KOPT-K1 (cell line): ENCODE measurements around the gene ARFGEF2.
"Not testable (repeated sequence)": the region's sequence is repeated elsewhere in the genome, so short reads cannot be mapped to it uniquely, and the experiment has no call there.

Experiments used
- H3K27ac ChIP-seq: fragments of 200-600 bp; sonication (generic); 2 replicates; pipeline ENCODE4 v1.5.1; 2016; ENCODE audit warnings: antibody characterized with exemption, mild to moderate bottlenecking, low read depth, low read length; ENCODE audit not compliant: poor library complexity, severe bottlenecking
- H3K36me3 ChIP-seq: fragments of 200-600 bp; sonication (generic); 2 replicates; pipeline ENCODE4 v1.5.1; 2017; ENCODE audit warnings: antibody characterized with exemption, mild to moderate bottlenecking, low read length, moderate library complexity; ENCODE audit not compliant: insufficient read depth
- H3K9me3 ChIP-seq: fragments of 200-600 bp; sonication (generic); 2 replicates; pipeline ENCODE4 v1.5.1; 2017; ENCODE audit warnings: antibody characterized with exemption, low read length, mild to moderate bottlenecking; ENCODE audit not compliant: insufficient read depth, poor library complexity, severe bottlenecking

The ARFGEF2 gene

GRCh38 chr20:49074521-49074920, 153.0 kb downstream of the ARFGEF2 start:
- H3K36me3 ChIP-seq = peaks cover 100% of the 10 kb centered on the region

GRCh38 chr20:49078310-49078709, 156.8 kb downstream of the ARFGEF2 start:
- H3K9me3 ChIP-seq = no peaks in the 10 kb centered on the region
- peaks cover 100% of the 10 kb centered on the region for H3K36me3 ChIP-seq
- no peak overlapping the region for H3K27ac ChIP-seq

More at GRCh38 chr20:49074521-49074920, 153.0 kb downstream of the ARFGEF2 start:
- no peaks in the 10 kb centered on the region for H3K9me3 ChIP-seq
- H3K27ac ChIP-seq = no peak overlapping the region

GRCh38 chr20:49082295-49082694, 160.8 kb downstream of the ARFGEF2 start:
- H3K36me3 ChIP-seq = peaks cover 100% of the 10 kb centered on the region
- not testable (repeated sequence) for H3K27ac ChIP-seq, H3K9me3 ChIP-seq
